Measurements from ENCODE around the gene ATXN7L2.

- TF ChIP-seq TAF1 (conservative IDR thresholded peaks at IDR 0.05) (no peak), SP1 (IDR thresholded peaks at IDR 0.05) (no peak), RAD21 (IDR thresholded peaks at IDR 0.05) (no peak), JUND (IDR thresholded peaks at IDR 0.05) (no peak)
- TF ChIP-seq, protein P1, sequence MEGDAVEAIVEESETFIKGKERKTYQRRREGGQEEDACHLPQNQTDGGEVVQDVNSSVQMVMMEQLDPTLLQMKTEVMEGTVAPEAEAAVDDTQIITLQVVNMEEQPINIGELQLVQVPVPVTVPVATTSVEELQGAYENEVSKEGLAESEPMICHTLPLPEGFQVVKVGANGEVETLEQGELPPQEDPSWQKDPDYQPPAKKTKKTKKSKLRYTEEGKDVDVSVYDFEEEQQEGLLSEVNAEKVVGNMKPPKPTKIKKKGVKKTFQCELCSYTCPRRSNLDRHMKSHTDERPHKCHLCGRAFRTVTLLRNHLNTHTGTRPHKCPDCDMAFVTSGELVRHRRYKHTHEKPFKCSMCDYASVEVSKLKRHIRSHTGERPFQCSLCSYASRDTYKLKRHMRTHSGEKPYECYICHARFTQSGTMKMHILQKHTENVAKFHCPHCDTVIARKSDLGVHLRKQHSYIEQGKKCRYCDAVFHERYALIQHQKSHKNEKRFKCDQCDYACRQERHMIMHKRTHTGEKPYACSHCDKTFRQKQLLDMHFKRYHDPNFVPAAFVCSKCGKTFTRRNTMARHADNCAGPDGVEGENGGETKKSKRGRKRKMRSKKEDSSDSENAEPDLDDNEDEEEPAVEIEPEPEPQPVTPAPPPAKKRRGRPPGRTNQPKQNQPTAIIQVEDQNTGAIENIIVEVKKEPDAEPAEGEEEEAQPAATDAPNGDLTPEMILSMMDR (IDR thresholded peaks at IDR 0.05; ENCODE audit: low read depth, low read length, missing input control), result no peak
Measured at GRCh38 chr1:109492779-109493178, 9.1 kb downstream of the ATXN7L2 start.

Measured in liver (tissue), 3 donors.